Pancreas (tissue), 10 donors: Measurements from ENCODE around the gene BICD1. TPM values are rescaled to one million over a fixed set of nuclear protein-coding genes. Genes with fewer than 3 reads are reported as not detected.
A peak's percentile ranks its signal among the peaks of the same experiment; 100 is the strongest.

ENCODE experiments used
- ATAC-seq, 4 donors: fragments of 200-7000 bp; cut with Tn5 transposase; one replicate each; pipeline versions ENCODE4 v1.8.0 to v1.9.1; 2020; ENCODE audit warnings: mild to moderate bottlenecking in 4 of 4, moderate library complexity in 4 of 4
- DNase-seq, 6 donors: peaks; one replicate each; pipeline ENCODE4 v3.0.0-alpha.2; 2020
- FAIRE-seq: peaks from 2 replicates; lab custom pipeline; 2012; peaks lifted over from hg19 to GRCh38; lab: Jason Lieb, UNC
- H3K27ac ChIP-seq, 4 donors: fragments of 200-600 bp; sonication (generic); 1 replicate in 3 of 4; 2 replicates in 1 of 4; pipeline versions ENCODE4 v1.5.0 to v1.8.0; 2020
- H3K27me3 ChIP-seq, 4 donors: fragments of 200-600 bp; one replicate each; pipeline ENCODE4 v1.8.0; 2021
- H3K36me3 ChIP-seq, 3 donors: fragments of 200-600 bp; sonication (generic) in 1 of 3; one replicate each; pipeline versions ENCODE4 v1.5.0 to v1.8.0; 2020 to 2021
- H3K4me1 ChIP-seq, 3 donors: fragments of 200-600 bp; one replicate each; pipeline ENCODE4 v1.8.0; 2021
- H3K4me3 ChIP-seq, 4 donors: fragments of 200-600 bp; sonication (generic) in 2 of 4; one replicate each; pipeline versions ENCODE4 v1.5.0 to v1.8.0; 2020 to 2021
- H3K9me3 ChIP-seq, 4 donors: fragments of 200-600 bp; one replicate each; pipeline ENCODE4 v1.8.0; 2021
- WGBS, 2 donors: extraction: QIAGEN DNeasy Blood & Tissue Kit; methylation state at CpG; one replicate each; pipeline ENCODE4 v1.1.7; 2013; 5-methylcytosine and 5-hydroxymethylcytosine counted together
- intact Hi-C, 3 donors: fragments of 100-400 bp; cut with DNase I; formaldehyde crosslinking; loops; one replicate each; pipeline versions ENCODE4 v1.11.1 to v1.14.2; 2022
- polyA plus RNA-seq, 2 donors: library from polyadenylated mRNA; stranded (reverse); fragments of 200-250 nt; gene quantifications; one replicate each; pipeline ENCODE4 v1.2.3, GENCODE V29; 2013
- total RNA-seq, 6 donors: library from RNA; stranded (reverse); fragmentation: NEBNext Ultra II Directional in 4 of 6; extraction: Animal tissue kit (Norgen Biotek cat#: 25700) in 4 of 6; gene quantifications; one replicate each; pipeline versions ENCODE4 v1.2.1 to v1.2.4, GENCODE V29; 2021 to 2023
- TF ChIP-seq, protein P1 (sequence below), 4 donors: fragments of 200-600 bp; sonication (generic) in 3 of 4; IDR thresholded peaks; one replicate each; pipeline versions ENCODE4 v1.5.0 to v1.8.0; 2021; ENCODE audit warnings: antibody characterized with exemption in 4 of 4
- donor health status: healthy with polysubstance abuse.
- donor health status: DM: no; HTN: no; CAD: no; lungs with moderate emphysema.
- donor health status: DM: no; HTN: no; CAD: no.
- donor health status: control.
- donor health status: control.
- donor health status: Bipolar disorder and iron deficiency.
- donor health status: DM: yes; HTN: yes; CAD: no.
- donor health status: DM: no; HTN: no; CAD: no.
- donor health status: DM: no; HTN: no; CAD: no.
- donor health status: DM: yes; HTN: yes; CAD: no.

Gene BICD1
- total and polyA plus RNA-seq, 8 donors, result 2.4 to 8.1 (median 3.4) TPM

DNA sequence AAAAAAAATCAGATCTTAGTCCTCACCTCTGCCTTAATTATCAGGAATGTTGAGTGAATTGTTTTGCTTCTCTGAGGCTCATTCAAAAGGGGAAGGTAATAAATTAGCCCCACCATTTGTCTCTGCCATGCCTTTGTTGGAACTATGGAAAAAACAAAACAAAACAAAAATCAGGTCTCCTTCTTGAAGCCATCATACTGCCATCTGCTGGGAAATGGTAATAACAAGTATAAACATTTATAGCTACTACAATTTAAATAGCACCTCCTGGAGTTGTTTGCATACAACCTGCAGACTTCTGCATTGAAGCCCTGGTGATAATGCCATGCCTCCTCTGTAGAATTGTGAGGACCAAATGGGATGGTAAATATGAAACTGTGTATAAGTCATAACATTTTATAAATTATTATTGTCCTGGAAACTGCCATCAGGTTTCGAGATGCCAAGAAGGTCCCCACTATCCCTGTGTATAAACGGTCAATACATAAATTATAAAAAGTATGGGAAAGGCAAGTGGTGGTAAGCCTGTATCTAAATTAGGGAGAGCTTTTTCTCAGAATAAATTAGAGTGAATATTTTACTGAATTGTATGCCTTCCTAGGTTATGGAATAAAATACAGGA lies 205.5 kb downstream of the BICD1 start:
- TF ChIP-seq, protein P1, sequence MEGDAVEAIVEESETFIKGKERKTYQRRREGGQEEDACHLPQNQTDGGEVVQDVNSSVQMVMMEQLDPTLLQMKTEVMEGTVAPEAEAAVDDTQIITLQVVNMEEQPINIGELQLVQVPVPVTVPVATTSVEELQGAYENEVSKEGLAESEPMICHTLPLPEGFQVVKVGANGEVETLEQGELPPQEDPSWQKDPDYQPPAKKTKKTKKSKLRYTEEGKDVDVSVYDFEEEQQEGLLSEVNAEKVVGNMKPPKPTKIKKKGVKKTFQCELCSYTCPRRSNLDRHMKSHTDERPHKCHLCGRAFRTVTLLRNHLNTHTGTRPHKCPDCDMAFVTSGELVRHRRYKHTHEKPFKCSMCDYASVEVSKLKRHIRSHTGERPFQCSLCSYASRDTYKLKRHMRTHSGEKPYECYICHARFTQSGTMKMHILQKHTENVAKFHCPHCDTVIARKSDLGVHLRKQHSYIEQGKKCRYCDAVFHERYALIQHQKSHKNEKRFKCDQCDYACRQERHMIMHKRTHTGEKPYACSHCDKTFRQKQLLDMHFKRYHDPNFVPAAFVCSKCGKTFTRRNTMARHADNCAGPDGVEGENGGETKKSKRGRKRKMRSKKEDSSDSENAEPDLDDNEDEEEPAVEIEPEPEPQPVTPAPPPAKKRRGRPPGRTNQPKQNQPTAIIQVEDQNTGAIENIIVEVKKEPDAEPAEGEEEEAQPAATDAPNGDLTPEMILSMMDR (IDR thresholded peaks at IDR 0.05), result no peak
- Histone ChIP-seq H3K27me3 (no peaks in the 10 kb centered on the region), H3K9me3 (no peaks in the 10 kb centered on the region), H3K27ac (no peak overlapping the region), H3K4me1 (no peaks in the 10 kb centered on the region), H3K36me3 (no peaks in the 10 kb centered on the region), H3K4me3 (no peak overlapping the region)
- ATAC-seq (peak in 3 of 4 donors; percentile 71 to 80 (median 75)), FAIRE-seq (peak; percentile 32), DNase-seq (no peak)
- intact Hi-C loops, result no loop called here
- WGBS, 2 donors, result 94% methylated on average over 2 of the region's 2 CpGs

DNA sequence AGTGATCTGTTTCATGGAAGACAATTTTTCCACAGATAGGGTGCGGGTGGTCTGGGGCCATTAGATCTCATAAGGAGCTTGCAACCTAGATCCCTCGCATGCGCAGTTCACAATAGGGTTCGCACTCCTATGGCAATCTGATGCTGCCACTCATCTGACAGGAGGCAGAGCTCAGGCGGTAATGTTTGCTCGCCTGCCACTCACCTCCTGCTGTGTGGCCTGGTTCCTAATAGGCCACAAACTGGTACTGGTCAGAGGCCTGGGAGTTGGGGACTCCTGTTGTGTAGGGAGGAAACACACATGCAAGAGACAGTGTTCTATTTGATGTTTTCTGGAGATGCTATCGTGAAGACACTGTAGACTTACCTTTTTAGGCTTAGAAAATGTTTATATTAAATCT lies 215.7 kb downstream of the BICD1 start:
- H3K9me3 ChIP-seq, result no peaks in the 10 kb centered on the region
- H3K36me3 ChIP-seq, result no peaks in the 10 kb centered on the region
- no peak for DNase-seq
- no peak overlapping the region for H3K27ac ChIP-seq
- TF ChIP-seq, protein P1 (IDR thresholded peaks at IDR 0.05), result no peak
- H3K4me1 ChIP-seq, result peaks cover 0 to 4% (median 0%) of the 10 kb centered on the region in 3 donors
- H3K27me3 ChIP-seq, result no peaks in the 10 kb centered on the region
- H3K4me3 ChIP-seq, result no peak overlapping the region
- 69 to 76% methylated on average over 7 of the region's 7 CpGs for WGBS, 2 donors
- ATAC-seq, result peak in 1 of 4 donors; percentile 19
- no peak for FAIRE-seq
- intact Hi-C loops, result no loop called here

DNA sequence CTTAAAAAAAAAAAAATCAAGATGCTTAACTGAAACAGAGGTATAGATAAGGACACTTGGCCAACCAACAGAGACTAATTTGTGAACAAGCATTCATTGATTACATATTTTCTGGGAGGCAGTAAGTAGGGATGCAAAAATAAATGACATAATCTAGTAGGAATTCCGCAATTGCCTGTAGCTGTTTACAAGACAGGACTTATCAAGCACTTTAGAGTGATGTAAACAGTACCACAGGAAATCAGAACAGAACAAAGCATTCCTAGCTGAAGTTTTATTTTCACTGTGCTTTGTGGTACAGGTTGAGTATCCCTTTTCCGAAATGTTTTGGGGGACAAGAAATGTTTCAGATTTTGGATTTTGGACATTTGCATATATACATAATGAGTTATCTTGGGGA lies 224.5 kb downstream of the BICD1 start:
- H3K4me1 ChIP-seq, result no peaks in the 10 kb centered on the region
- no peak for ATAC-seq
- no peaks in the 10 kb centered on the region for H3K36me3 ChIP-seq
- intact Hi-C loops, result no loop called here
- no peaks in the 10 kb centered on the region for H3K9me3 ChIP-seq
- no peaks in the 10 kb centered on the region for H3K27me3 ChIP-seq
- FAIRE-seq, result no peak
- TF ChIP-seq, protein P1 (IDR thresholded peaks at IDR 0.05), result no peak
- H3K27ac ChIP-seq, result no peak overlapping the region
- WGBS, 2 donors, result 76 to 82% methylated on average over 2 of the region's 2 CpGs
- DNase-seq, result no peak
- H3K4me3 ChIP-seq, result no peak overlapping the region

DNA sequence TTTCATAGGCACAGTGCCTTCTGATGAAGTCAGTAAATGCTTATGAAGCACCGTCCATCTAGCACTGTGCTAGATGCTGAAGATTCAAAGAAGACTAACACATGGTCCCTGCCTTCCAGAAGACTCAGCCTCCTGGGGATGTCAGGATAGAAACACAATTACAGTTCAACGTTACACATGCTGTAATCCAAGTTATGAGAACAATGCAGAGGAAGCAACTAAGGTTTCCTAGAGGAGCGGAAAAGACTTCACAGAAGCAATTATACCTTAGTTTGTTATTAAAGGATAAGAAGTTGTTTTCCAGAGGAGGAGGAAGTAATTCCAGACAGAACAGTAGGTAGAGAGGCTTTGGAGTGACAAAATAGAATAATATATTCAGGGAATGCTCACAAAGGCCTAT lies 225.8 kb downstream of the BICD1 start:
- WGBS, 2 donors, result 75 to 81% methylated on average over 3 of the region's 3 CpGs
- intact Hi-C loops, result no loop called here
- Histone ChIP-seq H3K27ac (no peak overlapping the region), H3K9me3 (no peaks in the 10 kb centered on the region), H3K4me3 (no peak overlapping the region), H3K36me3 (no peaks in the 10 kb centered on the region), H3K4me1 (no peaks in the 10 kb centered on the region), H3K27me3 (no peaks in the 10 kb centered on the region)
- FAIRE-seq (no peak), DNase-seq (no peak), ATAC-seq (no peak)
- TF ChIP-seq, protein P1 (IDR thresholded peaks at IDR 0.05), result no peak

DNA sequence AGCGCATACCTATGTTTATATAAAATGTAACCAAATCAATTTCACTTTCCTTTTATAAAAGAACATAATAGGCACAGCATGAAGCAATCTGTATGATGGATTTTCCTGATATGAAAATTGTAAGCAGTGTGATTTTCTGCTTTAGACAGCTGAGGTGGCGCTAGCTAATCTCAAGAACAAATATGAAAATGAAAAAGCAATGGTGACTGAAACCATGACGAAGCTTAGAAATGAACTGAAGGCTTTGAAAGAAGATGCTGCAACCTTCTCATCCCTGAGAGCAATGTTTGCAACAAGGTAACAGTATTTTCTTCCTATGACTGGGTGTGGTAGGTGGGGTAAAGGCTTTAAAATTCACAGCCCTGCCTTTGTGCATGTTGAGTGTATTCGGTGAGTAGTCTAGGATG lies 227.7 kb downstream of the BICD1 start:
- Histone ChIP-seq H3K4me1 (no peaks in the 10 kb centered on the region), H3K36me3 (no peaks in the 10 kb centered on the region), H3K27ac (no peak overlapping the region), H3K4me3 (no peak overlapping the region), H3K27me3 (no peaks in the 10 kb centered on the region), H3K9me3 (no peaks in the 10 kb centered on the region)
- FAIRE-seq (no peak), ATAC-seq (no peak), DNase-seq (no peak)
- WGBS, 2 donors, result 87 to 90% methylated on average over 4 of the region's 4 CpGs
- TF ChIP-seq, protein P1 (IDR thresholded peaks at IDR 0.05), result no peak
- intact Hi-C loops, result no loop called here
